SK-N-MC (cell line): Measurements from ENCODE around the gene LMF1.
"Not testable (repeated sequence)": the region's sequence is repeated elsewhere in the genome, so short reads cannot be mapped to it uniquely, and the experiment has no call there.

Experiments
- DNase-seq: peaks from one replicate; pipeline ENCODE4 v3.0.0-alpha.2; 2011; ENCODE audit warnings: low read depth, low spot score
- H3K27ac ChIP-seq: fragments of 200-600 bp; sonication (generic); 2 replicates; pipeline ENCODE4 v1.5.1; 2016; ENCODE audit warnings: mixed run types
- H3K36me3 ChIP-seq: fragments of 200-600 bp; sonication (generic); 2 replicates; pipeline ENCODE4 v1.6.1; 2017; ENCODE audit warnings: antibody characterized with exemption, low read length, mixed read lengths; ENCODE audit not compliant: insufficient read depth
- H3K4me3 ChIP-seq: fragments of 200-600 bp; sonication (generic); 2 replicates; pipeline ENCODE4 v1.5.1; 2016
- H3K9ac ChIP-seq: fragments of 200-600 bp; sonication (generic); 2 replicates; pipeline ENCODE4 v1.8.0; 2017; ENCODE audit warnings: mixed run types, mixed read lengths; ENCODE audit not compliant: insufficient read length
- H3K9me3 ChIP-seq: fragments of 200-600 bp; sonication (generic); 2 replicates; pipeline ENCODE4 v1.6.1; 2017; ENCODE audit warnings: low read depth, mild to moderate bottlenecking, antibody characterized with exemption, low read length, moderate library complexity, mixed read lengths
- EZH2 ChIP-seq: fragments of 200-600 bp; sonication (generic); IDR thresholded peaks from one replicate; pipeline ENCODE4 v1.6.1; 2017; ENCODE audit warnings: antibody characterized with exemption
- FOXP2 ChIP-seq: optimal IDR thresholded peaks from 2 replicates; pipeline ENCODE3; 2011; ENCODE audit warnings: mild to moderate bottlenecking, moderate library complexity; ENCODE audit not compliant: insufficient read depth; ENCODE audit errors: extremely low read length, control extremely low read depth
- POLR2AphosphoS5 ChIP-seq: IDR thresholded peaks from 2 replicates; pipeline ENCODE4 v1.6.1; 2012; ENCODE audit warnings: mild to moderate bottlenecking, low read depth, low read length, borderline replicate concordance

Gene LMF1

DNA sequence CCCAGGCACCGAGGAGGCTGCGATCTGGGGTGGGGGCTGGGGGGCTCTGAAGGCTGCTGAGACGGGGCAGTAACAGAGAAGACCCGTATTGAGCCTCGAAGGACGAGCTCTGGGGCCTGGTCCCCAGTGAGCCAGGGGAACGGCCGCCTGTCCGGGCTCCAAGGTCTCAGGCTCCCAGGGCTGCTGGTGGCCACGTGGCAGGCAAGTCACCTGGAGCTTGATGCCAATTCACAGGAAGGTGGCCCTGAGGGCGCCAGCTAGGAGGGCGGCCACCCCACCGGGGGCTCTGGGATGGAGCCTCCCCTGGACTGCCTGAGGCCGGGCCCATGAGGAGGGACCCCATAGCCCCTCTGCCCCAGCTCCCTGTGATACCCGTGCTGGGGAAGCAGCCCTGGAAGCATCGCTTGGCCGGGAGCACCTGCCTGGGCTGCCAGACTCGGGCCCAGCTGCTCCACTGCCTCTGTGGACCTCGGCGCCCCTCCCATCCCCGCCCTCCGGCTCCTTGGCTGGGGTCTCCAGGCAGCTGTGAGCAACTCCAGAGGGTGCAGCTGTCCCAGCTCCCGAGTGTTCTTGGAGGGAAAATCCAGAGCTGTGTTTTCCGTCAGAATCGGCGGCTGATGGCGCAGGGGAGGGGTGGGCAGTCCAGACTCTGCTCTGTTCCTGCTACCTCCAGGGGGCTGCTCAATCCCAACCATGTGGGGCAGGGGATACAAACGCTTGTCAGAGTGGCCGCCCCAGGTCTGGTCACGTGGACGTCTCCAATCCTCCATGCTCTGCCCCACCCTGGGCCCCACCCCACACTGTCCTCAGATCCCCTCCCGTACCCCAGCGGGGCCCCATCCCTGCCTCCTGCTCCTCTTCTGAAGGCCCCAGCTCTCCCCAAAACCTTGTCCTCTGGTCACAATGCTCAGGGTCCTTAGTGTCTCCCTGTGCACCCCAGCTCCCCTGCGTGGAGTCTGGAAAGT is 103.1 kb downstream of the LMF1 start:
- no peaks in the 10 kb centered on the region for H3K9me3 ChIP-seq
- H3K4me3 ChIP-seq = no peak overlapping the region
- no peak for DNase-seq
- H3K36me3 ChIP-seq = no peaks in the 10 kb centered on the region
- no peak for TF ChIP-seq POLR2AphosphoS5
- TF ChIP-seq FOXP2 = no peak
- TF ChIP-seq EZH2 = no peak
- no peak overlapping the region for H3K27ac ChIP-seq
- H3K9ac ChIP-seq = no peak overlapping the region

DNA sequence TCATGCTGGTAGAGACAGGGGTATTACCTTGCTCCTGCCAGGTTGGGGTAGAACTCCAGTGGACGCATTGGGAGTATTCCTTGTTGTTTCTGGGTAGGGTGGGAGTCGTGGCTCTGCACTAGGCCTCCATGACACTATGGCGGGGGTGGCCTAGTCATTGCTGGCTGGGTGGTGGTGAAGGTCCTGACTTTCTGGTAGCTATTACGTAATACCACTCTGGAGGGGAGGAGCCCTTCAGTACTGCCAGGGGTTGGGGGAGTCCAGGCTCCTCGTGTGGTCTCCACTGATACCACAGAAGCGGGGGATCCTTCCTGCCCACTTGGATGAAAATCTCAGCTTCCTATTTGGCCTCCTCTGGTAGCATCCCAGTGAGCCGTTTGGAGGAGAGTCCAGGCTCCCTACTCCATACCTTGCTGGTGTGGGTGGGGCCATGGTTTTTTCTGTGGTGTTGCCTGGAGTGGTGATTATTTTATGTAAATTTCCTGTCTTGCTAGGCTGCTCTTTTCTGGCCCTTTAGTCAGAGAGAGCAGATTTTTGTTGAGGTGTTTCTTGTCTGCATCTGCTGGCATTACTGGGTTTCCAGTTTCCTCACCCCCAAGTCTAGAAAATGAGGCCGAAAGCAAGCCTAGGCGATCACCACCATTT is 104.4 kb downstream of the LMF1 start:
- Histone ChIP-seq H3K9ac (no peak overlapping the region), H3K36me3 (no peaks in the 10 kb centered on the region), H3K27ac (no peak overlapping the region), H3K9me3 (no peaks in the 10 kb centered on the region), H3K4me3 (no peak overlapping the region)
- no peak for DNase-seq
- TF ChIP-seq EZH2 (no peak), POLR2AphosphoS5 (no peak), FOXP2 (no peak)

DNA sequence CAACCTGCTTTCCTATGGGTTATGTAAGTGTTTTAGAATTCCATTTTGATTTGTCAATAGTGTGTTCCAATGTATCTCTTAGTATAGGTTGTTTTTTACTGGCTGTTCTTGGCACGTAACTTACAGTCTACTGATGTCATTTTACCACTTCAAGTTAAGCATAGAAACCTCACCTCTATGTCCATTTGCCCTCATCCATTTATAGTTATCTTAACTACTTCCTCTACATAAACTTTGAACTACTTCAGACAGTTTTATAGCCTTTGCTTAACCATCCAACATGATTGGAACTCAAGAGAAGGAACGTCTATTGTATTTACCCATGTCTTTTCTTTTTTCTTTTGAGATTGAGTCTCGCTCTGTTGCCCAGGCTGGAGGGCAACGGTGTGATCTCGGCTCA is 105.8 kb downstream of the LMF1 start:
- no peak for DNase-seq
- no peaks in the 10 kb centered on the region for H3K36me3 ChIP-seq
- TF ChIP-seq POLR2AphosphoS5 (no peak), EZH2 (no peak), FOXP2 (no peak)
- no peaks in the 10 kb centered on the region for H3K9me3 ChIP-seq
- H3K27ac ChIP-seq = no peak overlapping the region
- no peak overlapping the region for H3K4me3 ChIP-seq
- no peak overlapping the region for H3K9ac ChIP-seq

DNA sequence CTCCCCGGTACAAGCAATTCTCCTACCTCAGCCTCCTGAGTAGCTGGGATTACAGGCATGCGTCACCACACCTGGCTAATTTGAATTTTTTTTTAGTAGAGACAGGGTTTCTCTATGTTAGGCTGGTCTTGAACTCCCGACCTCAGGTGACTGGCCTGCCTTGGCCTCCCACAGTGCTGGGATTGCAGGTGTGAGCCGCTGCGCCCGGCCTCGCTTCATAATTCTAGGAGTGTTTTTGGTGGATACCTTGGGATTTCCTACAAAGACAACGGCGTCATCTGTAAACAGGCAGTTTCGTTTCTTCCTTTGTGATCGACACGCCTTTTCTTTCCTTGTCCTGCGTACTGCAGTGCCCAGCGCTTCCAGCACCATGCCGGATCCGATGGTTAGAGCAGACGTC is 109.3 kb downstream of the LMF1 start:
- Histone ChIP-seq H3K36me3 (no peaks in the 10 kb centered on the region), H3K4me3 (no peak overlapping the region), H3K9me3 (no peaks in the 10 kb centered on the region), H3K27ac (no peak overlapping the region), H3K9ac (no peak overlapping the region)
- TF ChIP-seq FOXP2 (no peak), EZH2 (no peak), POLR2AphosphoS5 (no peak)
- DNase-seq = no peak

DNA sequence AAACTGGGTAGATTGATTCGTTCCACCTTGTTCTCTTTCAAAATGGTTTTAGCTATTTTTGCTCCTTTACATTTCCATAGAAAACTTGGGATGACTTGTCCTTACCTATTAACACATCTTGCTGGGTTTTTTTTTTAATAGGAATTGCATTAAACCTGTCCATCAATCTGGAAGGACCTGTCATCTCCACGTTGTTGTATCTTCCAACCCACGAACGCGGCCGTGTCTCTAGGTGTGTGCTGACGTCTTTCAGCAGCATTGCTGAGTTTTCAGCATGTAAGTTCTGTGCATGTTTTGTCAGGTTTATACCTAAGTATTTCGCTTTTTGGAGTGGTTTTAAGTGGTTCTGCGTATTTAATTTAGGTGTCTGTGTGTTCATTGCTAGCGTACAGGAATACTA is 109.9 kb downstream of the LMF1 start:
- H3K27ac ChIP-seq = no peak overlapping the region
- TF ChIP-seq EZH2 (no peak), FOXP2 (no peak), POLR2AphosphoS5 (no peak)
- H3K9me3 ChIP-seq = no peaks in the 10 kb centered on the region
- no peak overlapping the region for H3K4me3 ChIP-seq
- DNase-seq = no peak
- H3K9ac ChIP-seq = no peak overlapping the region
- no peaks in the 10 kb centered on the region for H3K36me3 ChIP-seq

DNA sequence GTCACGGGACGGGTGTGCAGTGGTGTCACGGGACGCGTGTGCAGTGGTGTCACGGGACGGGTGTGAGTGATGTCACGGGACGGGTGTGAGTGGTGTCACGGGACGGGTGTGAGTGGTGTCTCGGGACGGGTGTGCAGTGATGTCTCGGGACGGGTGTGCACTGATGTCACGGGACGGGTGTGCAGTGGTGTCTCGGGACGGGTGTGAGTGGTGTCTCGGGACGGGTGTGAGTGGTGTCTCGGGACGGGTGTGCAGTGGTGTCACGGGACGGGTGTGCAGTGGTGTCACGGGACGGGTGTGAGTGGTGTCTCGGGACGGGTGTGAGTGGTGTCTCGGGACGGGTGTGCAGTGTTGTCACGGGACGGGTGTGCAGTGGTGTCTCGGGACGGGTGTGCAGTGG is 111.8 kb downstream of the LMF1 start:
- not testable (repeated sequence) for H3K9me3 ChIP-seq, DNase-seq, H3K27ac ChIP-seq, H3K9ac ChIP-seq, H3K36me3 ChIP-seq, H3K4me3 ChIP-seq

DNA sequence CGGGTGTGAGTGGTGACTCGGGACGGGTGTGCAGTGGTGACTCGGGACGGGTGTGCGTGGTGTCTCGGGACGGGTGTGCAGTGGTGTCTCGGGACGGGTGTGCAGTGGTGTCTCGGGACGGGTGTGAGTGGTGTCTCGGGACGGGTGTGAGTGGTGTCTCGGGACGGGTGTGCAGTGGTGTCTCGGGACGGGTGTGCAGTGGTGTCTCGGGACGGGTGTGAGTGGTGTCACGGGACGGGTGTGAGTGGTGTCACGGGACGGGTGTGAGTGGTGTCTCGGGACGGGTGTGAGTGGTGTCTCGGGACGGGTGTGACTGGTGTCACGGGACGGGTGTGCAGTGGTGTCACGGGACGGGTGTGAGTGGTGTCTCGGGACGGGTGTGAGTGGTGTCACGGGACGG is 112.3 kb downstream of the LMF1 start:
- not testable (repeated sequence) for H3K9me3 ChIP-seq, DNase-seq, H3K9ac ChIP-seq, H3K27ac ChIP-seq, H3K36me3 ChIP-seq, H3K4me3 ChIP-seq

DNA sequence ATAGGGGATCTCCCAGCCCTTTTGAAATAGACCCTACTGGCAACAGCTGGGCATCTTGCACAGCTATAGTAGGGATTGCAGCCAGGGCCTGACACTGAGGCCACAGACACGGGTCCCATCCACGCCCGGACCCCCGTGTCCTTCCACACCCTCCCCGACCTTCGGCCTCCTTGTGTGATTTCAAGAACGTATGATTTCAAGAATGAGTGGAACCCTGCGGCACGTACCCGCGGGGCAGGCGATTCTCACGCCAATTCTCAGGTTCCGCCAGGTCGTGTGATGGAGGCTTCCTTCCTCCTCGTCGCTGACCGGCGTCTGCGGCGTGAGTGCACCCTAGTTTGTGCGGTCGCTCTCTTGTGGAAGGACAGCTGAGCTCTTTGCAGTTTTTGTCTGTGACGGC is 114.0 kb downstream of the LMF1 start:
- no peak overlapping the region for H3K27ac ChIP-seq
- H3K4me3 ChIP-seq = no peak overlapping the region
- no peak overlapping the region for H3K9ac ChIP-seq
- DNase-seq = no peak
- no peaks in the 10 kb centered on the region for H3K9me3 ChIP-seq
- TF ChIP-seq EZH2 = no peak
- no peak for TF ChIP-seq POLR2AphosphoS5
- no peaks in the 10 kb centered on the region for H3K36me3 ChIP-seq

DNA sequence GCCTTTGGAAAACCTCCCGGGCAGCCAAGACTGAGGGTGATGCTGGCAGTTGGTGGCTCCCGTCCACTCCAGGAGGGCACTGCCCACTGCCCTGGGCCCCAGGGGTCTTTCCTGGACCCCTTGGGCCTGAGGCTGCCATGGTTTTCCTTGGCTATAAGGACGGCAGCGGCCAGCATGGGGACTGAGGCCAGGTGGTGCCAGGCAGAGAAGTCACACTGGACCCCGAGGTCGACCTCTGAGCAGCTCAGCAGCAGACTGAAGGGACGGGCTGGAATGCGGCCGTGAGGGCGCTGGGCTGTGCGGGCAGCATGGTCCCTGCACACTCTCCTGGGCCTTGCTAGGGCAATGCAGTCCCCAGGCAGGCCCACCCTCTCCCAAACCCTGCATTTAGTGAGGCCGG is 114.7 kb downstream of the LMF1 start:
- no peak for DNase-seq
- H3K36me3 ChIP-seq = no peaks in the 10 kb centered on the region
- no peak overlapping the region for H3K27ac ChIP-seq
- H3K9me3 ChIP-seq = no peaks in the 10 kb centered on the region
- TF ChIP-seq POLR2AphosphoS5 (no peak), EZH2 (no peak), FOXP2 (no peak)
- H3K9ac ChIP-seq = no peak overlapping the region
- no peak overlapping the region for H3K4me3 ChIP-seq
